ENCODE measurements around the gene TTLL10.

TTLL10 gene

GRCh38 chr1:1239614-1240347 lies 66.1 kb downstream of the TTLL10 start:
- DNase-seq (ENCODE audit: insufficient read length, low spot score) (no peak), FAIRE-seq (no peak)
- no peak for TF ChIP-seq CTCF (IDR thresholded peaks at IDR 0.05; ENCODE audit: insufficient read depth, missing control alignments)

GRCh38 chr1:1240348-1240732 lies 66.7 kb downstream of the TTLL10 start:
- no peak for DNase-seq (ENCODE audit: insufficient read length, low spot score)
- TF ChIP-seq CTCF (IDR thresholded peaks at IDR 0.05; ENCODE audit: insufficient read depth, missing control alignments) = no peak
- FAIRE-seq = no peak

- no peak for DNase-seq (ENCODE audit: insufficient read length, low spot score)
- no peak for FAIRE-seq
- TF ChIP-seq CTCF (IDR thresholded peaks at IDR 0.05; ENCODE audit: insufficient read depth, missing control alignments) = no peak
Measured at GRCh38 chr1:1240822-1241587, 67.3 kb downstream of the TTLL10 start.

- TF ChIP-seq CTCF (IDR thresholded peaks at IDR 0.05; ENCODE audit: insufficient read depth, missing control alignments) = no peak
- FAIRE-seq = no peak
- DNase-seq (ENCODE audit: insufficient read length, low spot score) = no peak
Measured at GRCh38 chr1:1241588-1242219, 68.0 kb downstream of the TTLL10 start.

- no peak for TF ChIP-seq CTCF (IDR thresholded peaks at IDR 0.05; ENCODE audit: insufficient read depth, missing control alignments)
- FAIRE-seq (no peak), DNase-seq (ENCODE audit: insufficient read length, low spot score) (no peak)
Measured at GRCh38 chr1:1242461-1243265, 69.0 kb downstream of the TTLL10 start.

- no peak for FAIRE-seq
- no peak for TF ChIP-seq CTCF (IDR thresholded peaks at IDR 0.05; ENCODE audit: insufficient read depth, missing control alignments)
- no peak for DNase-seq (ENCODE audit: insufficient read length, low spot score)
Measured at GRCh38 chr1:1243266-1243660, 69.6 kb downstream of the TTLL10 start.

Measured in D721Med (cell line).